Heart left ventricle (tissue), 16 donors: ENCODE measurements around the gene PAMR1. TPM values are rescaled to one million over a fixed set of nuclear protein-coding genes. Genes with fewer than 3 reads are reported as not detected.

Experiments used
- ATAC-seq, 4 donors: fragments of 200-7000 bp; cut with Tn5 transposase; one replicate each; pipeline ENCODE4 v1.9.1; 2020 to 2022; ENCODE audit warnings: moderate library complexity in 4 of 4, mild to moderate bottlenecking in 3 of 4, moderate number of reproducible peaks in 1 of 4
- DNase-seq, 5 donors: peaks; one replicate each; pipeline ENCODE4 v3.0.0-alpha.2; 2020
- H3K27ac ChIP-seq, 12 donors: fragments of 200-600 bp; sonication (generic) in 4 of 12; one replicate each; pipeline versions ENCODE4 v1.5.0 to v1.8.0; 2016 to 2022; ENCODE audit warnings: mild to moderate bottlenecking in 2 of 12
- H3K27me3 ChIP-seq, 9 donors: fragments of 200-600 bp; sonication (generic) in 2 of 9; one replicate each; pipeline versions ENCODE4 v1.5.1 to v1.8.0; 2016 to 2022; ENCODE audit warnings: mild to moderate bottlenecking in 3 of 9
- H3K36me3 ChIP-seq, 9 donors: fragments of 200-600 bp; sonication (generic) in 2 of 9; one replicate each; pipeline versions ENCODE4 v1.5.0 to v1.8.0; 2018 to 2022; ENCODE audit warnings: mild to moderate bottlenecking in 2 of 9
- H3K4me1 ChIP-seq, 12 donors: fragments of 200-600 bp; sonication (generic) in 4 of 12; one replicate each; pipeline versions ENCODE4 v1.5.0 to v1.8.0; 2016 to 2022; ENCODE audit warnings: mild to moderate bottlenecking in 3 of 12
- H3K4me3 ChIP-seq, 12 donors: fragments of 200-600 bp; sonication (generic) in 4 of 12; one replicate each; pipeline versions ENCODE4 v1.5.0 to v1.8.0; 2017 to 2022; ENCODE audit warnings: mild to moderate bottlenecking in 9 of 12, moderate library complexity in 4 of 12
- H3K9me3 ChIP-seq, 12 donors: fragments of 200-600 bp; sonication (generic) in 4 of 12; one replicate each; pipeline versions ENCODE4 v1.5.0 to v1.8.0; 2016 to 2022; ENCODE audit warnings: mild to moderate bottlenecking in 1 of 12
- POLR2A ChIP-seq, 2 donors: fragments of 450-650 bp; IDR thresholded peaks; one replicate each; pipeline ENCODE4 v1.6.1; 2017; ENCODE audit warnings: antibody characterized with exemption in 2 of 2, mild to moderate bottlenecking in 2 of 2, moderate library complexity in 2 of 2
- whole genome bisulfite sequencing, 4 donors: extraction: QIAGEN DNeasy Blood & Tissue Kit in 2 of 4; methylation state at CpG; one replicate each; pipeline versions ENCODE4 v1.1.5 to v1.1.7; 2013 to 2018; 5-methylcytosine and 5-hydroxymethylcytosine counted together
- intact Hi-C, 10 donors: fragments of 100-400 bp; cut with DNase I; formaldehyde crosslinking; loops; one replicate each; pipeline versions ENCODE4 v1.11.1 to v1.14.2; 2022
- polyA plus RNA-seq, 2 donors: library from polyadenylated mRNA; stranded (reverse); fragments of 200-250 nt; gene quantifications; one replicate each; pipeline ENCODE4 v1.2.3, GENCODE V29; 2013
- total RNA-seq, 9 donors: library from RNA; depleted of rRNA in 2 of 9; stranded (reverse); fragments of >200 nt in 2 of 9; fragmentation: NEBNext Ultra II Directional in 3 of 9; extraction: Animal tissue kit (Norgen Biotek cat#: 25700) in 3 of 9; gene quantifications; one replicate each; pipeline versions ENCODE4 v1.1.0 to v1.2.4, GENCODE V29; 2016 to 2023
- TF ChIP-seq, protein P1 (sequence below), 12 donors: fragments of 200-600 bp; sonication (generic) in 4 of 12; IDR thresholded peaks; one replicate each; pipeline versions ENCODE4 v1.5.0 to v1.8.0; 2018 to 2022; ENCODE audit warnings: antibody characterized with exemption in 12 of 12, mild to moderate bottlenecking in 5 of 12
- donor health status: ischemic (EF 13 %, LVEDD 7.1; RV severe dilation, severe dysfunction).
- donor health status: healthy with polysubstance abuse.
- donor health status: DM: no; HTN: yes; CAD: no.
- donor health status: DM: no; HTN: no; CAD: no.
- donor health status: ischemic (EF 25% LVEDD 6.9; RV normal size, moderate dysfunction).
- donor health status: ischemic (EF 25% LVEDD 5.7; RV mildly dilated, moderate dysfunction).
- donor health status: healthy.
- donor health status: DM: yes; HTN: yes; CAD: no.
- donor health status: ischemic (EF 35%, LVEDD 5.7; RV mildly dilated, moderate dysfunction).
- donor health status: nonischemic (EF 11% LVEDD 7.7; RV severe dilation, severe dysfunction).
- donor health status: DM: yes; HTN: yes; CAD: no.
- donor health status: PGD.
- donor health status: ischemic (EF 29% LVEDD 5.4; RV normal size, mild dysfunction).
- donor health status: nonischemic (EF 23%, LVEDD 6.1; RV moderate dilation, normal function).

The PAMR1 gene
- total and polyA plus RNA-seq, 11 donors: 3.5 to 18.3 (median 7.0) TPM

DNA sequence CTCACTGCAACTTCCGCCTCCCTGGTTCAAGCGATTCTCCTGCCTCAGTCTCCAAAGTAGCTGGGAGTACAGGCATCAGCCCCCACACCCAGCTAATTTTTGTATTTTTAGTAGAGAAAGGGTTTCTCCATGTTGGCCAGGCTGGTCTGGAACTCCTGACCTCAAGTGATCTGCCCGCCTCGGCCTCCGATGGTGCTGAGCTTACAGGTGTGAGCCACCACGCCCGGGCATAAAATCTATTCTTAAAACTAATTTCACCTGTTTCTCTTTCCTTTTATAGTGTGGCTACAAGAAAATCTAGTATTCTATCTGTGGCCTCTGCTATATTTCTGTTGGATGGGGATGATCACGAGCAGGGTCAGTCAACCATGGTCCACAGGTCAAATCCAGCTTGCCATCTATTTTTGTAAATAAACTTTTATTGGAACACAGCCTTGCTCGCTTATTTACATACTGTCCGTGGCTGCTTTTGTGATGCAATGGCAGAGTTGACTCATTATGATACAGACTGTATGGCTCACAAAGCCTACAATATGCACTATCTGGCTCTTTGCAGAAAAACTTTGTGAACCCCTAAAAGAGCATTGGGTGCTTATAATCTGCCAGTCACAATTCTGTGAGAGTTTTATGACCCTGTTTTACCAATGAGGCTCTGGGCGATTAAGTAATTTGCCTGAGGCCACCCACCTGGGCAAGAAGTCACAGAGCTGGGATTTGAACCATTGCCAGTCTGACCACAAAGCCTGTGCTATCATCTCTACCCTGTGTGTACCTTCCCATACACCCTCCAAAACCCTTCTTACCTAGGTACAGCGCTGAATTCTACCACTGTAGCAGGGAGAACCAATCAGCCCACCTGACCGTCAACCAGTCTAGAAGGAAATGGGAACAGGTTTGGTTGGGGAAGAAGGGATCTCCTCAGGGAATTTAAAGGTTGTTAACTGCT, 134.4 kb downstream of the PAMR1 start:
- Histone ChIP-seq H3K27ac (no peak overlapping the region), H3K9me3 (no peaks in the 10 kb centered on the region), H3K4me1 (peaks cover 0 to 20% (median 6%) of the 10 kb centered on the region in 12 donors), H3K27me3 (no peaks in the 10 kb centered on the region), H3K4me3 (no peak overlapping the region), H3K36me3 (no peaks in the 10 kb centered on the region)
- DNase-seq (no peak), ATAC-seq (no peak)
- WGBS, 4 donors: 90 to 93% (median 91%) methylated on average over 13 of the region's 13 CpGs
- TF ChIP-seq, protein P1, sequence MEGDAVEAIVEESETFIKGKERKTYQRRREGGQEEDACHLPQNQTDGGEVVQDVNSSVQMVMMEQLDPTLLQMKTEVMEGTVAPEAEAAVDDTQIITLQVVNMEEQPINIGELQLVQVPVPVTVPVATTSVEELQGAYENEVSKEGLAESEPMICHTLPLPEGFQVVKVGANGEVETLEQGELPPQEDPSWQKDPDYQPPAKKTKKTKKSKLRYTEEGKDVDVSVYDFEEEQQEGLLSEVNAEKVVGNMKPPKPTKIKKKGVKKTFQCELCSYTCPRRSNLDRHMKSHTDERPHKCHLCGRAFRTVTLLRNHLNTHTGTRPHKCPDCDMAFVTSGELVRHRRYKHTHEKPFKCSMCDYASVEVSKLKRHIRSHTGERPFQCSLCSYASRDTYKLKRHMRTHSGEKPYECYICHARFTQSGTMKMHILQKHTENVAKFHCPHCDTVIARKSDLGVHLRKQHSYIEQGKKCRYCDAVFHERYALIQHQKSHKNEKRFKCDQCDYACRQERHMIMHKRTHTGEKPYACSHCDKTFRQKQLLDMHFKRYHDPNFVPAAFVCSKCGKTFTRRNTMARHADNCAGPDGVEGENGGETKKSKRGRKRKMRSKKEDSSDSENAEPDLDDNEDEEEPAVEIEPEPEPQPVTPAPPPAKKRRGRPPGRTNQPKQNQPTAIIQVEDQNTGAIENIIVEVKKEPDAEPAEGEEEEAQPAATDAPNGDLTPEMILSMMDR (IDR thresholded peaks at IDR 0.05): no peak
- no peak for TF ChIP-seq POLR2A (IDR thresholded peaks at IDR 0.05)
- intact Hi-C loops: loop anchor here in 9 of 10 donors (2.0 to 5.0 kb wide), 8 partner anchors 154 to 879 kb away; partner anchors contain the start of gene ELF5 (in 1 of the 9)

DNA sequence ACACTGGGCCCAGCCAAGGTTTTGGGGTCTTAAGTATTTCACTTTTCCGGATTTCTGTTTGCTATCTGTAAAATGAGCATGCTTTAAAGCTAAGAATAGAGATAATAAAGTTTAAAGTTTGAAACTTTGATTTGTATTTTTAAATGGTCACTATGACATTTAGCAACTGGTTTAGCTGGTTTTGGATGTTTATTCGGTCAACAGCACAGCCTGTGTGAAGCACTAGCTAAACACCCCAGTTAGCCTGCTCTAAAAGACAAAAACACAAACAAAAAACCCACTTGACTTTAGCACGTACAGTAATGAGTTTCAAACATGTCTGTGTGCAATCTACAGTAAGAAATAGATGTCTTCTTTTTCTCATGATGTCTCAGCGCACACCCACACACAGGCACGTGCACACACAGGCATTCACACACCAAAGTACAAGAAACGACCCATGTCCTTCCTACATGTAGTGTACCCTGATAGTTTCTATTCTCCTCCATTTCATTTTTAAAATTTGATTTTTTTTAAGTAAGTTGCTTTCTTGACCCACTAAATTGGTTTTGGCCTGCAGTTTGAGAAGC, 135.4 kb downstream of the PAMR1 start:
- no peak overlapping the region for H3K4me3 ChIP-seq
- 80 to 88% (median 82%) methylated on average over 6 of the region's 6 CpGs for WGBS, 4 donors
- H3K27ac ChIP-seq: no peak overlapping the region
- DNase-seq: no peak
- no peak for ATAC-seq
- intact Hi-C loops: loop anchor here (1.0 to 10.0 kb wide), 13 partner anchors 115 to 878 kb away; partner anchors contain the start of gene ELF5 (in 1 of the 10)
- H3K4me1 ChIP-seq: peaks cover 0 to 20% (median 6%) of the 10 kb centered on the region in 12 donors
- no peaks in the 10 kb centered on the region for H3K9me3 ChIP-seq
- H3K36me3 ChIP-seq: no peaks in the 10 kb centered on the region
- TF ChIP-seq, protein P1 (IDR thresholded peaks at IDR 0.05): no peak
- TF ChIP-seq POLR2A (IDR thresholded peaks at IDR 0.05): no peak
- H3K27me3 ChIP-seq: no peaks in the 10 kb centered on the region

DNA sequence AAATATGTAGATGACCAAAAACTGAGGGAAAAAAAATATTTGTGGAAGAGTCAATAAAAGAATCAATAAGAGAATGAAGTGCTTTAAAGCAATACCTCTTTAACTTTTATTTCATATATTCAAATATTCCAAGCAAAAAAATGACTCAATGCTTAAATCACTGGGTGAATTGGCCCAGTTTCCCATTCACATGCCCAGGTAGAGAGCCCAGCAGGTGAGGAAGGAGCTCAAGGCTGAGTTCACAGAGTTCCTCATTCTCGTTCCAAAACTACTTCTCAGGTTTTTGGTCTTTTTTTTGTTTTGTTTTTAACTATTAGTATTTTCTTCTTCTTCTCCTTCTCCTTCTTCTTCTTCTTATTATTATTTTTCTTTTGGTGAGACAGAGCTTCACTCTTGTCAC, 136.3 kb downstream of the PAMR1 start:
- intact Hi-C loops: loop anchor here in 5 of 10 donors (1.0 to 10.0 kb wide), 7 partner anchors 114 to 464 kb away; no protein-coding TSS in a partner anchor
- ATAC-seq: no peak
- Histone ChIP-seq H3K36me3 (no peaks in the 10 kb centered on the region), H3K9me3 (no peaks in the 10 kb centered on the region), H3K27me3 (no peaks in the 10 kb centered on the region), H3K27ac (no peak overlapping the region), H3K4me1 (peaks cover 0 to 20% (median 6%) of the 10 kb centered on the region in 12 donors), H3K4me3 (no peak overlapping the region)
- 87 to 89% (median 89%) methylated on average over 1 of the region's 1 CpG for WGBS, 4 donors
- no peak for DNase-seq
- TF ChIP-seq, protein P1 (IDR thresholded peaks at IDR 0.05): no peak
- no peak for TF ChIP-seq POLR2A (IDR thresholded peaks at IDR 0.05)

DNA sequence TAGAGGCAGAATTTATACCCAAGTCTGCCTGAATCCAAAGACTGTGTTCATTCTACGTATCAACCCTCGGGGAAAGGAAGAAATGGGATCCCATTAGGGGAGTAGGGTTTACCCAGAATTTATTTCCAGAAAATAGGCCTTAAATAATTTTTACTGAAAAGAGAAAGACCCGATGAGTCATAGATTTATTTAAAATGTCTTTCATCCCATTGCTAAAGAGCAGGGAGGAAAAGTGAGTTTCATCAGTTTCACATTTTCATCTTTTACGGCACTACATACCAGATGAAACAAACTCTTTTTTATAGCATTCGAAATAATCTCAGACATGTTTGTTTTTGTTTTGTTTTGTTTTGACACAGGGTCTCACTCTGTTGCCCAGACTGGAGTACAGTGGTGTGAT, 137.4 kb downstream of the PAMR1 start:
- no peaks in the 10 kb centered on the region for H3K36me3 ChIP-seq
- H3K27ac ChIP-seq: no peak overlapping the region
- 91 to 93% (median 93%) methylated on average over 5 of the region's 5 CpGs for WGBS, 4 donors
- TF ChIP-seq, protein P1 (IDR thresholded peaks at IDR 0.05): no peak
- no peak for TF ChIP-seq POLR2A (IDR thresholded peaks at IDR 0.05)
- intact Hi-C loops: loop anchor here in 5 of 10 donors (5.0 to 10.0 kb wide), 6 partner anchors 113 to 391 kb away; no protein-coding TSS in a partner anchor
- H3K9me3 ChIP-seq: no peaks in the 10 kb centered on the region
- no peak for DNase-seq
- peaks cover 0 to 20% (median 6%) of the 10 kb centered on the region in 12 donors for H3K4me1 ChIP-seq
- no peak for ATAC-seq
- no peaks in the 10 kb centered on the region for H3K27me3 ChIP-seq
- no peak overlapping the region for H3K4me3 ChIP-seq
